ENCODE measurements around the gene SH3BP5L.
"Not testable (repeated sequence)": the region's sequence is repeated elsewhere in the genome, so short reads cannot be mapped to it uniquely, and the experiment has no call there.

SH3BP5L gene

GRCh38 chr1:248850536-248851251, 25.0 kb upstream of the SH3BP5L start:
- DNase-seq, result no peak

DNA sequence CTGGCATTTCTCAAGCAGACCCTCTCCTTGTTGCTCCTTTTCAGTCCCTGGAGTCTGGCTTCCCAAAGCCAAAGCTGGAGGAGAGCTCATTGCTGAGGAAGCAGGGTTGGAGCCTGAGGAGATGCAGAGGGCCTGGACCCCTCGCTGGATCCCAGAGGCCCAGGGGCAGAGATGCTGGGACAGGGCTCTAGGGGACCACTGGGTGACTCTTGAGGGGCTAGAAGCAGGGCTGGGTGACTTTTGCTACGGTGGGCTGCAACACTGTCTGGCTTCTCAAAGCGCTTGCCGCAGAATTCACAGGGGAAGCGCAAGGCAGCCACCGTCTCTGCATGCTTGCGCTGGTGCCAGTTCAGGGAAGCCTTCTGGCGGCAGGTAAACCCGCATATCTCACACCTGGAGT, 24.4 kb upstream of the SH3BP5L start:
- DNase-seq, result no peak

GRCh38 chr1:248849637-248850036, 23.9 kb upstream of the SH3BP5L start:
- no peak for DNase-seq

DNA sequence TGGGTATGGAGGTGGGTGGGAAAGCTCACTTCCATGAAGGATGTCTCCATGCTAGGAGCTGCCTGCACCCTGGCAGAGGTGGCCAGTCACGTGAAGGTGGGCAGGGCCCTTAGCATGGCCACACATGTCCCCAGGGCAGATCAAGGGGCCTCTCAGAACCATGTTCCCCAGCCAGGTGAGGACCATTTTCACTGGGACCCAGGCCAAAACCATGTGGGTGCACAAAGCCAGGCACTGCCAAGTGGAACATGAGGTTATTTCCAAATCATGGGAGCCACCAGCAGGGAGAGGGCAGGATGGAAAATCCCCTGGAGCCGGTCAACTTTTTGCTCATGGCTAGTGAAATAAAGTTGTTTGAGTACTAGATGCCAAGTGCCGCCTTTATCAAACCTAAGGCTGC, 23.4 kb upstream of the SH3BP5L start:
- DNase-seq, result no peak

DNA sequence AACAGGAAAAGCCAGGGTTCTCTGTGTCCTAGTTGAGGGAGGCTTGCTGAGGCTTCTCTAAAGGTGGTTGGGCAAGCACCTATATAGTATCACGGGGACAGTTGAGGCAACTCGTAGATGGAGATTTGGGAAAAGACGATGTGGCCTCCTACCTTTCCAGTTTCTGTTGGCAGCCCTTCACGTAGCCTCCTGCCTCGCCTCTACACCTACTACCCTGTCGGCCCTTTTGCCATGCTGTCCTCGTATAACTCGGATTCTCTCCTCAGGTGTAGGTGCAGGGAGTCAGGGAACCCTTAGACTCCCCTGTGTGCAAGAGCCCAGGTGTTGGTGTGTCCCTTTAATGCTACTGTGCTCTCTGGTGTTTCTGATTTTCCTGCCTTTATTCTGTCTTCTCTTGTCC, 22.9 kb upstream of the SH3BP5L start:
- no peak for DNase-seq

DNA sequence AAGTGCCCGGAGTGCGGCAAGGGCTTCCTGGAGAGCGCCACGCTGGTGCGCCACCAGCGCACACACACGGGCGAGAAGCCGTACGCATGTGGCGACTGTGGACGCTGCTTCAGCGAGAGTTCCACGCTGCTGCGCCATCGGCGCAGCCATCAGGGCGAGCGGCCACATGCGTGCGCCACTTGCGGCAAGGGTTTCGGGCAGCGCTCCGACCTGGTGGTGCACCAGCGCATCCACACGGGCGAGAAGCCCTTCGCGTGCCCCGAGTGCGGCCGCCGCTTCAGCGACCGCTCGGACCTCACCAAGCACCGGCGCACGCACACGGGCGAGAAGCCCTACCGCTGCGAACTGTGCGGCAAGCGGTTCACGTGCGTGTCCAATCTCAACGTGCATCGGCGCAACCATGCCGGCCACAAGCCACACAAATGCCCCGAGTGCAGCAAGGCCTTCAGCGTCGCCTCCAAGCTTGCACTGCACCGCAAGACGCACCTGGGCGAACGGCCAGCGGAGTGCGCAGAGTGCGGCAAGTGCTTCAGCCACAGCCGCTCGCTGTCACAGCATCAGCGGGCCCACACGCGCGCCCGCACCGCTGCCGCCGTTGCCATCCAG, 22.3 kb upstream of the SH3BP5L start:
- no peak for DNase-seq

DNA sequence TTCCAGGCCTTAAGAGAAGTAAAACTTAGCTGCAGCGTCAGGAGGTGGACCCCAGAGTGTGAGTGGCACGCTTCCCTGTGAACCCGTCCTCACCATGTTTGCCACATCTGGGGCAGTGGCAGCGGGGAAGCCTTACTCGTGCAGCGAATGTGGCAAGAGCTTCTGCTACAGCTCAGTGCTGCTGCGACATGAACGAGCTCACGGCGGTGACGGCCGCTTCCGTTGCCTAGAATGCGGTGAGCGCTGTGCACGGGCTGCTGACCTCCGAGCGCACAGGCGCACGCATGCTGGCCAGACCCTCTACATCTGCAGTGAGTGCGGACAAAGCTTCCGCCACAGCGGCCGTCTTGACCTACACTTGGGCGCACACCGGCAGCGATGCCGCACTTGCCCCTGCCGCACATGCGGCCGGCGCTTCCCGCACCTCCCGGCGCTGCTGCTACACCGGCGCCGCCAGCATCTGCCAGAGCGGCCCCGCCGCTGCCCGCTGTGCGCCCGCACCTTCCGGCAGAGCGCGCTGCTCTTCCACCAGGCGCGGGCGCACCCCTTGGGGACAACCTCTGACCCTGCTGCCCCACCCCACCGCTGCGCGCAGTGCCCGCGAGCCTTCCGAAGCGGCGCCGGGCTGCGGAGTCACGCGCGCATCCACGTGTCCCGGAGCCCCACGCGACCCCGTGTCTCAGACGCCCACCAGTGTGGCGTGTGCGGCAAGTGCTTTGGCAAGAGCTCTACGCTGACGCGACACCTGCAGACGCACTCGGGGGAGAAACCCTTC, 21.7 kb upstream of the SH3BP5L start:
- no peak for DNase-seq

GRCh38 chr1:248844526-248844925, 18.8 kb upstream of the SH3BP5L start:
- no peak for DNase-seq

- no peak for DNase-seq
These were observed 18.0 kb upstream of the SH3BP5L start for GRCh38 chr1:248843687-248844086.

DNA sequence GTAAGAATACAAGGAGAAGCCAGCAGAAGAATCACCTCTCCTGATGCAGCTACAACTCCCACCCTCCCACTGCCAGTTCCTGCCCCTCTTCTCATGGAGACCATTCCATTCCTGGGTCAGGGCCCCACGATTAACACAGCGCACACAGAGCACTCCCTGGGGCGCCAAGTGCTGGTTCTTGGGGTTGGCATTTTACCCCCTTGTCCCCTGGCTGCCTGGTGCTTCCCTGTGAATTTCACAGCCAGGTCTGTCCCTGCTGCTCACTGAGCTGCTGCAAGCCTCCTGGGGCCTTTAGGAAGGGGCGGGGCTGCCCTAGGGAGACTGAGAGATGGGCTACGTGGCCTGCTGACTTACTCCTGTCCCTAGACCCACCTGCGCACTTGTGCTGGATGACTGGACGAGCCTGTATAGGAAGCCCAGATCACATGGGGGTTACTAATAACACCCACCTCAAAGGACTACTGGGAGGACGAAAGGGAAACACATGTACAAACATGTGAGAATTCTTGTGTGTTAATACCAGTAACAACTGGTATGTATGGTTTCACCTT, 17.1 kb upstream of the SH3BP5L start:
- no peak for DNase-seq

- no peak for DNase-seq
These were observed 16.1 kb upstream of the SH3BP5L start for GRCh38 chr1:248841702-248842395.

GRCh38 chr1:248840946-248841345, 15.2 kb upstream of the SH3BP5L start:
- no peak for DNase-seq

DNA sequence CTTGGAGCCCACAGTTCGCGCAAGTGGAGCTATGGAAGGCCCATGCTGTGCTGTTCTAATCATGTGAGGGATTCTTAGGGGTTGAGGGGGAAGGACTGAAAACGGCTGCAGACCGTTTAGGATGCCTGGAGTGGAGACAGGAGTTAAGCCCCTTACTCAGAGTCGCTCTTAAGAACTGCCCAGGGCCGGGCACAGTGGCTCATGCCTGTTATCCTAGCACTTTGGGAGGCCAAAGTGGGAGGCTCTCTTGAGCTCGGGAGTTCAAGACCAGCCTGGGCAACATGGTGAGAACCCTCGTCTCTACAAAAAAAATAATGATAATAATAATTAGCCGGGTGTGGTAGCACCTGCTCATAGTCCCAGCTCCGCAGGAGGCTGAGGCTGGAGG, 13.4 kb upstream of the SH3BP5L start:
- no peak for DNase-seq

- peak; percentile 90 for DNase-seq
These were observed 12.8 kb upstream of the SH3BP5L start for GRCh38 chr1:248838357-248839167.

DNA sequence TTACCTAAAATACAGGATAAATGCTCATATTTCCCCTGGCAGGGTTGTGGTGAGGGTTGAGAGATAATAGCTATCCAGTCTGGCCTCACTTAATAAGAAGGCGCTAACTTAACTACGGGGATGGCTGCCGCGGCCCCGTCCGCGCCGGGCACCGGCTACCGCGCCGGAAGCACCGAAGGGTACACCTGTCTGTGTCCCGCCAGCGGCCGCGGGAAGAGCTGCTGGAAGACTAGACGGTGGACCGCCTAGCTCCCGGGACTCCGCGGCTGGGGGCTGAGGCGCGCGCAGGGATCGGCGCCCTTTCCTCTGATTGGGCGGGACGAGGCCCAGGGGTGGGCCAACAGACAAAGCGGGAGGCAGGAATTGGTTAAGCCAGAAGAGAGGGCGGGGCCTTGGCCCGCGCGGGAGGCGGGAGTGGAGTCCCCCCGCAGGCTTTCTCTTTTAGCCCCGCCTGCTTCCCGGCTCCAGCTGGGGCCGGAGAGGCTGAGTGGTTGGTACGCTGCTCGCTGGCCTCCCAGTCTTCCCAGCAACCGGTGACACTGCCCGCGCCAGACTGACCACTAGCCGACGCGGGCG, 12.2 kb upstream of the SH3BP5L start, which contains the start of gene ZNF672:
TSS of gene ZNF672 (plus strand) at position 444 of the 576 bp plus-strand sequence. CDS start 9,051 bp downstream, outside the sequence.
- DNase-seq, result peak; percentile 97

GRCh38 chr1:248837045-248837780, 11.5 kb upstream of the SH3BP5L start:
- no peak for DNase-seq

DNA sequence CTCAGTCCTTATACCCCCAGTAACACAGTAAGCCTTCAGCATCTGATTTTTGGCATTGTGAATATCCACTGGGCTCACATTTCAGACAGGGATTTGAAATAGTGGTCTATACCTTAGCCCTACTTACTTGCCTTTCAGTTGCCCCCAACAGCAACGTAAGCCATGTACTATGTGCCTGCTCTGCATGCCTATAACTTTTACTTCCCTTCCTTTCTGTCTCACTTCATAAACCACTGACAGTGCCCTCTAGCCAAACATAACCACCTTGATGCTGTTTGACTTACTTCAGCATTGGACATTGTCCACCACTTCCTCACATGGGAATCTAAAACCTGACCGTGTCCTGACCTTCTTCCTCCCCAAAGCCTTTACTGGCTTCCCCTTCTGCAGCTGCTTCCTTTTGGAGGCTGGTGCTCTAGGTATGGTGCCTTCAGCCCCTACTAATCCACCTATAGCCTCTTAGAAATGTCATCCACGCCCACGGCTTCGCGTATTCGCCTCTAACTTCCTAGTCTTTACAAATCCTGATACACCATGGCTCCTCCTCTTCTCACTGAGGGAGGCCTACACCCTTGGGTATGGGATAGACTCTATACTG, 8.7 kb upstream of the SH3BP5L start:
- DNase-seq, result no peak

GRCh38 chr1:248831842-248832241, 6.1 kb upstream of the SH3BP5L start:
- DNase-seq, result no peak

GRCh38 chr1:248830718-248831017, 5.0 kb upstream of the SH3BP5L start:
- DNase-seq, result not testable (repeated sequence)

DNA sequence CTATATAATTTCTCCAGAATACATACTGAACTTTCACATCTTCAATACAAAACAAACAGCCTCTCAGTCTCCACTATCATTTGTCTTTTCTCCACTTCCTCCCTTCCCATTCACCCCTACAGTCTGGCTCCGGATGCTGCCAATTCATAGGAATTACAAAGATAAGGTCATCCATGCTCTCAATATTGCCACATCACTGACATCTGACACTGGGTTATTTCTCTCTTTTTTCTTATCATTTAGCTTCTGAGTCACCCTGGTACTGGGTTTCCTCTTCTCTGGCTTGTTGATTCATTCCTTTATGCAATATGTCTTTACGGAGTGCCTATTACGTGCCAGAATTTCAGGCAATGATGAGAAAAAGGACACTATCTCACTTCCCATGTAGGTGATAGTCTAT, 3.1 kb upstream of the SH3BP5L start:
- no peak for DNase-seq

DNA sequence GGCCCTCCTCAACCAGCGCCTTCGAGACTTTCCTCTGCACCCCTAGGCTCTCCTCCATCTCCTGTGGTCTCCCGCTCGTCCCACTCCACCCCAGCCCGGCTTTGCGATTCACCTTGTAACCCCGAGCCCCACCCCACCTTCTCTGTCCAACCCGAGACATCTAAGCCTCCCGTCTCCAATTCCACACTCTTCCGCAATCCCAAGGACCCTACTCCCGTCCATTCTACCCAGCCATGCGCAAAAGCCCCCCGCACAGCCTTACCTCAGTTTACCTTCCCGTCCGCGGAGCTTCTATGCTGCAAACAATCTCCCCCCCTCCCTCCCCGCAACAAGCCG, 174 bp downstream of the SH3BP5L start:
- no peak for DNase-seq
